ENCODE data around the gene DNAJC5. TPM values are rescaled to one million over a fixed set of nuclear protein-coding genes. Genes with fewer than 3 reads are reported as not detected.
"Not testable (repeated sequence)": the region's sequence is repeated elsewhere in the genome, so short reads cannot be mapped to it uniquely, and the experiment has no call there.

The DNAJC5 gene
- total and polyA plus RNA-seq, 2 of the 8 experiments (the other 6 are each of a cell fraction or from before 2014, with no cell fraction given): 19.2 to 31.2 TPM

DNA sequence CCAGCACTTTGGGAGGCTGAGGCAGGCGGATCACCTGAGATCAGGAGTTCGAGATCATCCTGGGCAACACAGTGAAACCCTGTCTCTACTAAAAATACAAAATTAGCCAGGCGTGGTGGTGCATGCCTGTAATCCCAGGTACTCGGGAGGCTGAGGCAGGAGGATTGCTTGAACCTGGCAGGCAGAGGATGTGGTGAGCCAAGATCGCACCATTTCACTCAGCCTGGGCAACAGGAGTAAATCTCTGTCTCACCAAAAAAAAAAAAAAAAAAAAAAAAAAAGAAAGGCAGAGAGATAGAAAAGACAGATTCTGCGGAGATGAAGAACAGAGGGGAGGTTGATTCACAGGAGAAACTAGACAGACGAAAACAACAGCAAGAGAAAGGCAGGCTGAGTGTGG lies 81.6 kb downstream of the DNAJC5 start:
- WGBS, 2 experiments (ENCODE audit: extremely low coverage in 1 of 2, insufficient coverage in 1 of 2, insufficient read length in 1 of 2, insufficient replicate concordance in 2 of 2, low coverage in 1 of 2, low lambda C conversion rate in 2 of 2, missing lambda C conversion rate in 1 of 2): 86% methylated on average over 6 of the region's 7 CpGs; no CpG with 5 or more reads in 1 of the 2 experiments
- FAIRE-seq: not testable (repeated sequence)

More for the DNA sequence above, 81.6 kb downstream of the DNAJC5 start:
- H3K79me1 ChIP-seq (ENCODE audit: low read depth, low read length); H3K9me3 ChIP-seq (ENCODE audit: insufficient read depth in 2 of 2, low read depth in 1 of 2, low read length in 1 of 2); H3K27ac ChIP-seq (ENCODE audit: low read depth, low read length); H2BK120ac ChIP-seq (replicated peaks; ENCODE audit: low read depth, low read length); DNase-seq (ENCODE audit: low read depth in 1 of 2, low spot score in 2 of 2); H4K91ac ChIP-seq (replicated peaks; ENCODE audit: insufficient read length, low read length); H3K27me3 ChIP-seq (replicated peaks in 1 of 4; ENCODE audit: control insufficient read depth in 3 of 4, extremely low read depth in 1 of 4, insufficient read depth in 3 of 4, low read length in 3 of 4); H3K14ac ChIP-seq (ENCODE audit: insufficient read length); H3K56ac ChIP-seq (replicated peaks; ENCODE audit: insufficient read length, low read depth, low read length); H3K23ac ChIP-seq (ENCODE audit: insufficient read length); H4K20me1 ChIP-seq (replicated peaks in 1 of 2; ENCODE audit: control insufficient read depth in 1 of 2, insufficient read depth in 2 of 2, low read length in 2 of 2); H2BK20ac ChIP-seq (ENCODE audit: low read length); H2AK5ac ChIP-seq (ENCODE audit: low read depth, low read length); H2AFZ ChIP-seq (ENCODE audit: low read length); H3K79me2 ChIP-seq (ENCODE audit: control insufficient read depth in 1 of 2, insufficient read depth in 2 of 2, low read length in 2 of 2); H2BK15ac ChIP-seq (ENCODE audit: low read length); H4K8ac ChIP-seq (ENCODE audit: extremely low read depth, insufficient read depth, low read length); H4K5ac ChIP-seq (ENCODE audit: insufficient read length, low read depth, low read length); H3K36me3 ChIP-seq (ENCODE audit: control insufficient read depth in 2 of 4, insufficient read depth in 4 of 4, low read length in 3 of 4); H3K4ac ChIP-seq (replicated peaks; ENCODE audit: insufficient read length, low read depth, low read length); H3K4me3 ChIP-seq (ENCODE audit: extremely low read depth in 1 of 4, insufficient read depth in 2 of 4, low read depth in 3 of 4, low read length in 4 of 4); H2BK5ac ChIP-seq (ENCODE audit: low read depth, low read length); POLR2A ChIA-PET (ENCODE audit: partially characterized antibody); H3K9ac ChIP-seq (replicated peaks in 1 of 4; ENCODE audit: extremely low read depth in 1 of 4, low read depth in 3 of 4, low read length in 3 of 4); H3K4me2 ChIP-seq (ENCODE audit: insufficient read depth in 1 of 2, low read depth in 2 of 2, low read length in 2 of 2); H3K18ac ChIP-seq (ENCODE audit: extremely low read depth, low read length): not testable (repeated sequence)
- CTCF ChIA-PET (ENCODE audit: partially characterized antibody): interaction anchor here (0.9 to 5.0 kb wide), 4 partner anchors 42 to 81 kb away, joined by 3 to 58 read pairs (median 4); no protein-coding TSS in a partner anchor
- peak overlapping the region; percentile 60; the same call in 1 of the 2 replicates for H2BK12ac ChIP-seq (ENCODE audit: low read depth, low read length)
- peaks cover 19% of the 10 kb centered on the region for H3K23me2 ChIP-seq (ENCODE audit: low read depth, low read length)
- peaks cover 4 to 24% (median 10%) of the 10 kb centered on the region in 4 experiments; a peak in 6 of 7 replicates for H3K4me1 ChIP-seq (replicated peaks in 1 of 4; ENCODE audit: control insufficient read depth in 3 of 4, insufficient read depth in 4 of 4, low read length in 3 of 4)

All from H1 (cell line).